Ramos (cell line): ENCODE data around the gene USP32.
"Not testable (repeated sequence)": the region's sequence is repeated elsewhere in the genome, so short reads cannot be mapped to it uniquely, and the experiment has no call there.

ENCODE experiments used
- in situ Hi-C: fragments of 300-500 bp; cut with MboI; formaldehyde crosslinking; loops from one replicate; pipeline ENCODE4 v1.14.3; 2022; ENCODE audit warnings: low sequenced_read_pairs; ENCODE audit not compliant: unreplicated experiment

Gene USP32

GRCh38 chr17:60379461-60379860 lies 12.5 kb downstream of the USP32 start:
- in situ Hi-C loops, result not testable (repeated sequence)

- in situ Hi-C loops, result not testable (repeated sequence)
Observed at GRCh38 chr17:60378187-60378586, 13.7 kb downstream of the USP32 start.

GRCh38 chr17:60372790-60373483 lies 19.0 kb downstream of the USP32 start:
- in situ Hi-C loops, result no loop called here

- in situ Hi-C loops, result no loop called here
Observed at GRCh38 chr17:60371818-60372510, 20.0 kb downstream of the USP32 start.

- in situ Hi-C loops, result no loop called here
Observed at GRCh38 chr17:60371416-60371815, 20.5 kb downstream of the USP32 start.

GRCh38 chr17:60369727-60370126 lies 22.2 kb downstream of the USP32 start:
- in situ Hi-C loops, result no loop called here

- in situ Hi-C loops, result no loop called here
Observed at GRCh38 chr17:60363700-60364405, 28.1 kb downstream of the USP32 start.

- in situ Hi-C loops, result no loop called here
Observed at GRCh38 chr17:60362329-60362728, 29.6 kb downstream of the USP32 start.

- in situ Hi-C loops, result no loop called here
Observed at GRCh38 chr17:60361889-60362288, 30.0 kb downstream of the USP32 start.

GRCh38 chr17:60359415-60359814 lies 32.5 kb downstream of the USP32 start:
- in situ Hi-C loops, result no loop called here

GRCh38 chr17:60358606-60359225 lies 33.2 kb downstream of the USP32 start:
- in situ Hi-C loops, result no loop called here

GRCh38 chr17:60356940-60357339 lies 35.0 kb downstream of the USP32 start:
- in situ Hi-C loops, result no loop called here

GRCh38 chr17:60355663-60356594 lies 36.0 kb downstream of the USP32 start:
- in situ Hi-C loops, result no loop called here

- in situ Hi-C loops, result no loop called here
Observed at GRCh38 chr17:60354223-60354622, 37.7 kb downstream of the USP32 start.

- in situ Hi-C loops, result no loop called here
Observed at GRCh38 chr17:60353773-60354172, 38.2 kb downstream of the USP32 start.

GRCh38 chr17:60352569-60352968 lies 39.4 kb downstream of the USP32 start:
- in situ Hi-C loops, result no loop called here

GRCh38 chr17:60352071-60352470 lies 39.9 kb downstream of the USP32 start:
- in situ Hi-C loops, result no loop called here

GRCh38 chr17:60351012-60351695 lies 40.8 kb downstream of the USP32 start:
- in situ Hi-C loops, result no loop called here

GRCh38 chr17:60348616-60349015 lies 43.3 kb downstream of the USP32 start:
- in situ Hi-C loops, result no loop called here
